HL-60/S4 treated with phorbol 12-myristate 13-acetate at 8.2 ng/mL for 4 days and 3 days (cell line): ENCODE results near the gene SCN3B.

Source experiments
- in situ Hi-C: fragments of 300-500 bp; cut with MboI; formaldehyde crosslinking; loops from 2 replicates; pipeline ENCODE4 v1.15.0; 2022; ENCODE audit warnings: low sequenced_read_pairs

The SCN3B gene

DNA sequence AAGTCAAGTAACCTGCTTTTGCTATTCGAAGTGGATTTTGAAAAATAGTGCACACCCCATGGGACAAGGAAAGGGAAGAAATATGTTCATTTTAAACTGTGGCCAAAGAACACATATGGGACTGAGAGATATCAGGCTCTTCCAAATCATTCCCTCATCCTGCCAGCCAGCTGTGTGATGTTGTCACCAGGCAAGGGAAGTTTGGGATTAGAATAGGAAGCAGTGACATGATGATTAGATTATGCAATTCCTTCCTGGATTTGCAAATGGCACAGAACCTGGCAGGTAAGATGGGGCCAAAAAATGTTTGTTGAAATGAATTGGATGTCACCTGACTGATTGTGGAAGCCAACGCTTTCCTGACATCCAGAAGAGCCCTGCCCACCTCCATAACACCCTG, 4.9 kb upstream of the SCN3B start:
- in situ Hi-C loops: no loop called here

DNA sequence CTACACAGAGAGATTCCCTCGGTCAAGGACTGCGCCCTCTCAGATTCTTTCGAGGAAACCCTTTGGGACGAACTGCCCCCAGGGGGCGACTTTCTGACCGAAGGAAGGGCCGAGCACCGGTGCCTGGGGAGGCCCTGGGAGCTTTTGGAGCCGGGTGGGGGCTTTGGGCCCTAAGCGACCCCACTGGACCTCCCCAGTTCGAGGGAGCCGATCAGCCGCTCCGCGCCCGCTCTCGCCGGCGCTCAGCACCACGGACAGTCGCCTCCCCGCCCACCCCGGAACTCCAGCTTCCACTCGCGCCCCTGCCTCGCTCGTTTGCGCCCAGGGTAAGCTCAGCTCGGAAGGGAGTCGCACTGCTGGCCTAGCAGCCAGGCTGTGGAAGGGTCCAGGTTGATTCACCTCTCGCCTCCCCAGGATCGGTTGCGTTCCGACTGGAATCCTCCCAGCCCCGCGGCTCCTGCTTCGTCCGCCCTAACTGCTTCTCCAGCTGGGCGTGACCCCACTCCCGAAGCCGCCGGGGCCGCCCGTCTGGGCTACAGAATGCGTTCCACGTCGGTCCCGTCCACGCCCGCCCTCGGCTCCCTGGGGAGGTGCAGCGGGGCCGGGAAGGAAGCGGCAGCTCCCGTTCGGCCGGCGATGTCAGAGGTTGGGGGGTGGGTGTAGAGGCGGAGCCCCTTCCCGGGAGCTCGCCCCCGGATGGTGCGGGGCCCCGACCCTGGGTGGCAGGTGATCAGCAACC, 428 bp downstream of the SCN3B start:
- in situ Hi-C loops: no loop called here

DNA sequence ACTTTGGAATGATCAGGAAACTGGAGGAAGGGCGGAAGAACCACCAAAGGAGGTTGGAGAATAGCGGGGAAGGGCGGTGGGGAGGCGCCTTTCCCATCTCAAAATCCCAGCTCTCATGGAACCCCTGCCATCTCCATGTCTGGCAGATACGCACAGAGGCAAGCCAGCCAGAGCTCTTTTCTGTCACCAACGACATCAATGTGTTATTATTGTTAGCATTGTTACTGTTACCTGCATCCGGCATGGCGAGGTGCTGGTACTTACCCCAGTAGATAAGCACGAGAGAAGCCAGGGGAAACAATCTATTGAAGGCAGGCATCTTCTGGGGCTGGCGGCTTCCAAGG, 969 bp downstream of the SCN3B start:
- in situ Hi-C loops: no loop called here

DNA sequence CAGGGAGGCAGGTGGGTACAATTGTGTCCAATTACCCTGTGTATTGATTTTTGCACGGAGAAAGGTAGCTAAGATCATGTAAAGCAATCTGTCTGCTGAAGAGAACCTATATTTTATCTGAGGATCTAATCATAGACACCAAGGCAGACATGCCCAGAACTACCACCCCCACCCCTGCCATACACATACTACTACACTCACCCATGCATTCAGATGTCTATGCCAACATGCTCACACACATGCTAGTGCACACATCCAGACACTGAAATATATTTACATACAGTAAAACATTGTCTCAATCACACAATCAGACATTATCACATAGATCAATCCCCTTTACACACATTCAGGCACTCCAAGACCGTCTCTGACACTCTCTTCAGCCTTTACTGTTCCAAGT, 1.8 kb downstream of the SCN3B start:
- in situ Hi-C loops: no loop called here

DNA sequence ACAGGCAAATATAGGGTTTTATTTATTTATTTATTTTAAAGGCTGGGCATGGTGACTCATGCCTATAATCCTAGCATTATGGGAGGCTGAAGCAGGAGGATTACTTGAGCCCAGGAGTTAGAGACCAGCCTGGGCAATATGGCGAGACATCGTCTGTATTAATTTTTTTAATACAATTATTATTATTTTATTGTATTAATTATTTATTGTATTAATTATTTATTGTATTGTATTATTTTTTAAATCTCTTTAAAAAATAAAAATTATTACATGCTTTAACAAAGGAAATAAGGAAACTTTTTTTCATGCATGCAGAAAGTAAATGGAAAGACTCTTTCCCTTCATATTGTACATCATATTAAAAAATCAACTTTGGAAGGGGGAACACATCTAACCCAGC, 3.5 kb downstream of the SCN3B start:
- in situ Hi-C loops: no loop called here

GRCh38 chr11:123645286-123645975, 9.0 kb downstream of the SCN3B start:
- in situ Hi-C loops: no loop called here

GRCh38 chr11:123642435-123642834, 12.0 kb downstream of the SCN3B start:
- in situ Hi-C loops: no loop called here

GRCh38 chr11:123641495-123641840, 13.0 kb downstream of the SCN3B start:
- in situ Hi-C loops: no loop called here

- in situ Hi-C loops: no loop called here
Measured at GRCh38 chr11:123640677-123641494, 13.5 kb downstream of the SCN3B start.

DNA sequence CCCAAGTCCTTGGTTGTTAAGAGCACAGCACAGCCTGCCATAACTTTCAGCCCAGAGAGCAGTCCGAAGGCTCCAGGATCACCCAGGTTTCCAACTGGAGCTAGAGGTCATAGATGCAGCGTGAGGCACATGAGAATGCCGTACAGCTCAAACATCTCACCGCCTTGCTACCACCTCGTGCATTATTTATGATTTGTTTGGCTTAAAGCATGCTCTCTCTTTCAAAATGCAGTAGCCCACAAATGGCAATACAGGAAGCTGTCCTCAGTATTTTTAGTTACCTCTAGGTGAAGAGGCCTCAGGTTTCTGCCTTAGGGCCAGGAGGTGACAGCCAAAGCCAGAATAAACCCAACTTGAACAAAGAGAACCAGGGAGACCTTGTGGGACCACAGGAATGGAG, 14.4 kb downstream of the SCN3B start:
- in situ Hi-C loops: no loop called here

DNA sequence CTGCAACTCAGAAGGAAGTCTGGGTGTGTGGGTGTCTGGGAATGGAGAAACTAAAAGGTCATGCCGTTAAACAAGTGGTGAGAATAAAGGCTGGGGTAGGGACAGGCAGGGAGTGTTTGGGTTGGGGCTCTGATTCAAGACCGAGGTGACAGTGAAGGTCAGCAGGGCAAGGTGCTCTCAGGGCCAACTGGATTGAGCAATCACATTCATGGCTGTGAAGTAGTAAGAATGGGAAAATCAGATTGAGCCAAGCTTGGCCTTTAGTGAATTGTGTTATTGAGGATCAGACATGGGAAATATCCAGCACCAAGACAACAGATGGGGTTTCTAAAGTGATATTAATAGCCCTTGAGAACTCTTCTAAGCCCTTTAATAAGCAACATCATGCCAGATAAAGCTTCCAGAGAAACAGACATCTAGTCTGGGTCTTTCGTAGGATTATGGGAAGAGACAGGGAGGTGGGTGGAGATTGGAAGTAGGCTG, 24.3 kb downstream of the SCN3B start:
- in situ Hi-C loops: no loop called here

GRCh38 chr11:123628936-123629683, 25.3 kb downstream of the SCN3B start:
- in situ Hi-C loops: no loop called here

DNA sequence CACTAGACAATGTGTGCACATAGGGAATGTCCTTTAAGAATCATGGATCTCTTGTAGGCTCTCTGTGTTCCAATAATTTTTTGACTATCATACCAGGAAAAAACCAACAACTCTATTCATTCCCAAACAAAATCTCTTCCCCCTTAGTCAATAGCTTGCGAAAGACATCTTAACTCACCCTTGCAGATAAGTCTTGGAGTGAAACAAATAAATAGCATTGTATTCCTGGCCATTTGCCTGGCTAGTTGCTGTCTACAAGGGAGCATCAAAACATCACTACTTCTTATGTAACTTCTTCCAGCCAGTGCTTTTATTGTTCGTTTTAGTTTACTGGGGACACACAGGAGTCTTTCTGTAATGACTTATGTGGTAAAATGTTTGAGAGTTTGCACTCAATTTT, 29.4 kb downstream of the SCN3B start:
- in situ Hi-C loops: no loop called here

GRCh38 chr11:123622576-123622975, 31.8 kb downstream of the SCN3B start:
- in situ Hi-C loops: no loop called here

DNA sequence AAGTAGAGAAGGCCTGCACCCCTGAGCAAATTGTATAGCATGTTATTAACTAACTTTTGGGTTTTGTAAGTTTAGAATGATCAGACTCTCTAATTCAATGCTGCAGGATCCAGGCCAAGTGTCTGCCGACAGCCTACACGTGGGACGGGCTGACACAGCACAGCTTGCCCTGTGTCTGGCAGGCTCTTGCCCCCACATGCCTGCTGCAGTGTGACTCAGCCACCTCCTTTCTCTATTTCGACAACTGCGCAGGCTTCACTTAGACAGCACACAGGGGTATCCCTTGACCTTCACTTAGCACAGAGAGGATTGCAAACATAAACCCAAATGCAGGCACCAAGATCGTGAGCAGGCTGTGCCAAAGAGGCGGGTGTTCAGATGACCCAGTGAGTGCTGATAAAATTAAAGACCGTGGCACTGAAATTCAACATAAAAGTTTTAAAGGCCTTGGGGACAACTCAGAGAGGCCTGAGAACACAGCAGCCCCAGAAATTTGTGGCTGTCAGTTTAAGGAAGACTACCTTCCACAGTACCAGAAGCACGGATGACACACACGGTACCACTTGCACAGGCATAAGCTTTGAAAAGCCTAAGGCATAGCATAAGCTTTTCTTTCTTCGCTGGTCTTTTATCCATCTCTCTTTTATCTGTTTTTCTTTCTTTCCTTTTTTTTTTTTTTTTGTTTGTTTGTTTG, 37.8 kb downstream of the SCN3B start:
- in situ Hi-C loops: no loop called here

DNA sequence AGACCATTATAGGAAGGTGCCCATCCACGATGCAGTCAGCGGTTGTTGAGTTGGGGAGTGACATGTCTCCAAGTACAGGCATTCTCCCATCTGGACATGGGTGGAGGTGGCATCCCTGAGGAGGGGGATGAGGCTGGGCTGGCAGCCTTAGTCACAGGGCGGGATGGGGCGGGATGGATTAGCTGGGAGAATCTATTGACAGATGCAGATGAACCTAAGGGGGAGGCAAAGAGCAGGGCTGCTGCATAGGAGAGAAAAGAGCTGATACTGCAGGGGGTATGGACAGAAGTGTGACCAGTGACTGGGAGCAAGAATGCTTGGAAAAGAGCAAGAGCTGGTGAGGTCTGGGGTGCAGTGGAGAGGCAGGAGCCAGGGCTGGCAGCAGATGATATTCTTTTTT, 42.7 kb downstream of the SCN3B start:
- in situ Hi-C loops: no loop called here

GRCh38 chr11:123608945-123609344, 45.5 kb downstream of the SCN3B start:
- in situ Hi-C loops: no loop called here

GRCh38 chr11:123608371-123608770, 46.1 kb downstream of the SCN3B start:
- in situ Hi-C loops: no loop called here

GRCh38 chr11:123607781-123608180, 46.6 kb downstream of the SCN3B start:
- in situ Hi-C loops: no loop called here

DNA sequence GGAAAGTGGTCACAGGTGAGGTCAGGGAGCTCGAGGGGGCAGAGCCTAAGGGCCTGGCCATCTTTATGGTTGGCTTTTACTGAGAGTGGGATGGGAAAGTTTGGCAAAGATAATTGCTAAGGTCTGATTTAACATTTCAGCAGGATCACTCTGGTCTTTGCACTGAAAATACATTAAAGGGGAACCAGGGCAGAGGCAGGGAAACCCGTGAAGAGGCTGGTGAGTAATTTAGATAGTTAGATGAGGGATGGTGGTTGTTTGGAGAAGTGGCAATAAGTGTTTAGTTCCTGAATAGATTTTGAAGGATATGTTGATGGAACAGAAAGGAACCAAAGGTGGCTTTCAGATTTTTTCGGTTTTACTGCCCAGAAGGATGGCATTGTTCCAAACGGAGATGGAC, 50.8 kb downstream of the SCN3B start:
- in situ Hi-C loops: no loop called here

DNA sequence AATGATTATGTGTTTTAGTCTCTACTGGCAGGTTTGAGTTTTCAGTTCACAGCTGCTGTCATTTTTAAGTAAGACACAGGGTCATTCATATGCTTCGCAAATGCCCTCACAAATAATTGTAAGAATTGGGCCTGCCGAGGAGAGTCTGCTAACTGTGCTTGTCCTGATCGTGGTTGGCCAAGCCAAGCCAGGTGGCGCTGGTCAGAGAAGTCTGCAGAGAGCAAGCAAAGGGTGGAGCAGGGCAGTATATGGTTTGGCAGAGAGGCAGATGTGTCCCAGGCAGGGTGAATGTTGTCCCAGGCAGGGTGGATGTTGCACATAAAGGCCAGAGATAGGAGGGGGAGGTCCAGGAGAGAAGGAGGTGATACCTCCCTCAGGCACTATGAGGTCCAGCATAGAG, 52.7 kb downstream of the SCN3B start:
- in situ Hi-C loops: no loop called here
